Upper lobe of left lung (tissue), 6 donors: ENCODE results near the gene EGF. TPM values are rescaled to one million over a fixed set of nuclear protein-coding genes. Genes with fewer than 3 reads are reported as not detected.
"Not testable (repeated sequence)": the region's sequence is repeated elsewhere in the genome, so short reads cannot be mapped to it uniquely, and the experiment has no call there.

Experiments
- ATAC-seq, 2 donors: fragments of 200-7000 bp; cut with Tn5 transposase; one replicate each; pipeline ENCODE4 v1.9.1; 2022; ENCODE audit warnings: mild to moderate bottlenecking in 2 of 2, moderate library complexity in 2 of 2; ENCODE audit not compliant: low FRiP score in 2 of 2
- DNase-seq, 2 donors: peaks; one replicate each; pipeline ENCODE4 v3.0.0-alpha.2; 2019 to 2020
- H3K27ac ChIP-seq, 4 donors: fragments of 200-600 bp; sonication (generic); one replicate each; pipeline ENCODE4 v1.5.1; 2016 to 2019
- H3K27me3 ChIP-seq, 4 donors: fragments of 200-600 bp; sonication (generic); one replicate each; pipeline ENCODE4 v1.5.1; 2017 to 2019
- H3K36me3 ChIP-seq, 4 donors: fragments of 200-600 bp; sonication (generic); one replicate each; pipeline ENCODE4 v1.5.1; 2016 to 2019
- H3K4me1 ChIP-seq, 4 donors: fragments of 200-600 bp; sonication (generic); one replicate each; pipeline ENCODE4 v1.5.1; 2018 to 2019
- H3K4me3 ChIP-seq, 4 donors: fragments of 200-600 bp; sonication (generic); one replicate each; pipeline ENCODE4 v1.5.1; 2017 to 2019; ENCODE audit warnings: mild to moderate bottlenecking in 2 of 4, moderate library complexity in 1 of 4
- H3K9me3 ChIP-seq, 4 donors: fragments of 200-600 bp; sonication (generic); one replicate each; pipeline ENCODE4 v1.5.1; 2018 to 2019
- CTCF ChIP-seq, 6 experiments: fragments of 450-650 bp in 4 of 6; fragments of 200-600 bp in 2 of 6; sonication (generic) in 2 of 6; IDR thresholded peaks; one replicate each; pipeline ENCODE4 v1.5.1; 2016 to 2019; ENCODE audit warnings: antibody characterized with exemption in 6 of 6
- EP300 ChIP-seq, 4 donors: sonication (generic); formaldehyde crosslinking; IDR thresholded peaks; one replicate each; pipeline ENCODE4 v1.5.1; 2017; ENCODE audit warnings: antibody characterized with exemption in 4 of 4, control low read depth in 2 of 4
- POLR2A ChIP-seq, 4 donors: fragments of 450-650 bp; IDR thresholded peaks; one replicate each; pipeline ENCODE4 v1.5.1; 2016 to 2017; ENCODE audit warnings: antibody characterized with exemption in 4 of 4, mild to moderate bottlenecking in 2 of 4
- POLR2AphosphoS5 ChIP-seq, 2 donors: sonication (generic); formaldehyde crosslinking; IDR thresholded peaks; one replicate each; pipeline ENCODE4 v1.5.1; 2017; ENCODE audit warnings: antibody characterized with exemption in 2 of 2
- WGBS, 2 donors: methylation state at CpG; one replicate each; pipeline ENCODE4 v1.1.5; 2017 to 2018; 5-methylcytosine and 5-hydroxymethylcytosine counted together
- total RNA-seq, 6 donors: library from RNA; depleted of rRNA in 4 of 6; stranded (reverse); fragments of >200 nt in 4 of 6; gene quantifications; one replicate each; pipeline versions ENCODE4 v1.1.0 to v1.2.1, GENCODE V29; 2016 to 2021
- donor health status: DM: no; HTN: no; CAD: no; lungs with moderate emphysema.
- donor health status: DM: no; HTN: yes; CAD: no; lungs with severe emphysema.

The EGF gene
- total RNA-seq, 6 donors from 2014 or later = 1.5 to 10.1 (median 5.3) TPM

GRCh38 chr4:109873791-109874514 lies 38.7 kb upstream of the EGF start:
- H3K27me3 ChIP-seq = no peaks in the 10 kb centered on the region
- TF ChIP-seq CTCF (IDR thresholded peaks at IDR 0.05) = no peak
- TF ChIP-seq EP300 (IDR thresholded peaks at IDR 0.05) = no peak
- no peak for TF ChIP-seq POLR2AphosphoS5 (IDR thresholded peaks at IDR 0.05)
- TF ChIP-seq POLR2A (IDR thresholded peaks at IDR 0.05) = no peak
- no peak overlapping the region for H3K4me3 ChIP-seq
- H3K27ac ChIP-seq = no peak overlapping the region
- no peak for ATAC-seq
- no peak for DNase-seq
- H3K4me1 ChIP-seq = no peaks in the 10 kb centered on the region
- H3K9me3 ChIP-seq = no peaks in the 10 kb centered on the region
- WGBS, 2 donors = 62 to 63% methylated on average over 11 of the region's 11 CpGs
- peaks cover 0 to 4% (median 0%) of the 10 kb centered on the region in 4 donors for H3K36me3 ChIP-seq

- peaks cover 0 to under 1% (median 0%) of the 10 kb centered on the region in 4 donors for H3K36me3 ChIP-seq
- 92% methylated on average over 1 of the region's 1 CpG for WGBS, 2 donors
- H3K27ac ChIP-seq = no peak overlapping the region
- no peak overlapping the region for H3K4me3 ChIP-seq
- H3K9me3 ChIP-seq = no peaks in the 10 kb centered on the region
- H3K27me3 ChIP-seq = no peaks in the 10 kb centered on the region
- DNase-seq (no peak), ATAC-seq (no peak)
- no peaks in the 10 kb centered on the region for H3K4me1 ChIP-seq
- TF ChIP-seq POLR2AphosphoS5 (IDR thresholded peaks at IDR 0.05) = no peak
- TF ChIP-seq EP300 (IDR thresholded peaks at IDR 0.05) = no peak
- no peak for TF ChIP-seq CTCF (IDR thresholded peaks at IDR 0.05)
- TF ChIP-seq POLR2A (IDR thresholded peaks at IDR 0.05) = no peak
Measured at GRCh38 chr4:109875106-109875505, 37.6 kb upstream of the EGF start.

GRCh38 chr4:109875553-109875952 lies 37.1 kb upstream of the EGF start:
- not testable (repeated sequence) for ATAC-seq, H3K4me1 ChIP-seq, H3K4me3 ChIP-seq, H3K27ac ChIP-seq, H3K9me3 ChIP-seq, H3K27me3 ChIP-seq, DNase-seq, H3K36me3 ChIP-seq
- WGBS, 2 donors = 100% methylated on average over 1 of the region's 2 CpGs; no CpG with 5 or more reads in 1 of the 2 donors

GRCh38 chr4:109876634-109877265 lies 35.9 kb upstream of the EGF start:
- no peaks in the 10 kb centered on the region for H3K9me3 ChIP-seq
- WGBS, 2 donors = 93 to 100% methylated on average over 2 of the region's 2 CpGs

GRCh38 chr4:109877400-109877799 lies 35.3 kb upstream of the EGF start:
- Histone ChIP-seq H3K9me3 (no peaks in the 10 kb centered on the region), H3K27me3 (no peaks in the 10 kb centered on the region), H3K4me3 (no peak overlapping the region), H3K36me3 (no peaks in the 10 kb centered on the region), H3K27ac (no peak overlapping the region), H3K4me1 (no peaks in the 10 kb centered on the region)
- 85 to 92% methylated on average over 3 of the region's 3 CpGs for WGBS, 2 donors
- TF ChIP-seq EP300 (IDR thresholded peaks at IDR 0.05) = no peak
- no peak for TF ChIP-seq POLR2AphosphoS5 (IDR thresholded peaks at IDR 0.05)
- TF ChIP-seq CTCF (IDR thresholded peaks at IDR 0.05) = no peak
- DNase-seq (no peak), ATAC-seq (no peak)

More at GRCh38 chr4:109876634-109877265, 35.9 kb upstream of the EGF start:
- DNase-seq (no peak), ATAC-seq (no peak)
- Histone ChIP-seq H3K27me3 (no peaks in the 10 kb centered on the region), H3K36me3 (no peaks in the 10 kb centered on the region), H3K4me3 (no peak overlapping the region), H3K4me1 (no peaks in the 10 kb centered on the region), H3K27ac (no peak overlapping the region)
- TF ChIP-seq POLR2AphosphoS5 (IDR thresholded peaks at IDR 0.05) (no peak), CTCF (IDR thresholded peaks at IDR 0.05) (no peak), POLR2A (IDR thresholded peaks at IDR 0.05) (no peak)
